WTC11 (cell line): ENCODE measurements around the gene DHX30. TPM values are rescaled to one million over a fixed set of nuclear protein-coding genes. Genes with fewer than 3 reads are reported as not detected.

Experiments
- ATAC-seq: fragments of 200-7000 bp; cut with Tn5 transposase; 2 replicates; pipeline ENCODE4 v1.10.0; 2021; ENCODE audit warnings: mild to moderate bottlenecking, moderate library complexity
- CTCF ChIA-PET: fragments of 300-600 bp; sonication (Branson Sonifier 250); formaldehyde crosslinking; loops from one replicate; lab custom pipeline; 2021; ENCODE audit warnings: antibody characterized with exemption; lab: Charles Lee
- POLR2A ChIA-PET: fragments of 350-600 bp; sonication (Branson Sonifier 250); formaldehyde crosslinking; loops from one replicate; lab custom pipeline; 2021; ENCODE audit warnings: antibody characterized with exemption; lab: Charles Lee
- DNase-seq: peaks from one replicate; pipeline ENCODE4 v3.0.0; 2021; ENCODE audit warnings: low spot score
- H3K27ac Mint-ChIP-seq: 2 replicates; pipeline ENCODE4 v1.8.0; 2021; ENCODE audit warnings: mixed read lengths
- H3K27me3 Mint-ChIP-seq: 2 replicates; pipeline ENCODE4 v1.8.0; 2021; ENCODE audit warnings: low read depth, mild to moderate bottlenecking, moderate library complexity, mixed read lengths
- H3K36me3 Mint-ChIP-seq: 2 replicates; pipeline ENCODE4 v1.8.0; 2021; ENCODE audit warnings: mixed read lengths
- H3K4me1 Mint-ChIP-seq: 2 replicates; pipeline ENCODE4 v1.8.0; 2022; ENCODE audit warnings: mixed read lengths
- H3K4me3 Mint-ChIP-seq: 2 replicates; pipeline ENCODE4 v1.8.0; 2021; ENCODE audit warnings: mild to moderate bottlenecking, moderate library complexity, mixed read lengths
- H3K9me3 Mint-ChIP-seq: 2 replicates; pipeline ENCODE4 v1.8.0; 2021; ENCODE audit warnings: mixed read lengths
- ATF6 ChIP-seq: sonication (generic); formaldehyde crosslinking; IDR thresholded peaks from 2 replicates; pipeline ENCODE4 v1.8.1; 2023; ENCODE audit warnings: mild to moderate bottlenecking, missing genetic modification reagents
- CBFB ChIP-seq: sonication (generic); formaldehyde crosslinking; IDR thresholded peaks from 2 replicates; pipeline ENCODE4 v1.8.1; 2022; ENCODE audit warnings: mild to moderate bottlenecking, low read depth, missing genetic modification reagents
- ELF4 ChIP-seq: sonication (generic); formaldehyde crosslinking; IDR thresholded peaks from 2 replicates; pipeline ENCODE4 v1.8.1; 2022; ENCODE audit warnings: low read depth, mild to moderate bottlenecking, moderate library complexity, missing genetic modification reagents
- ERG ChIP-seq: fragments of 250-450 bp; sonication (Bioruptor Pico); IDR thresholded peaks from 2 replicates; pipeline ENCODE4 v1.8.0; 2021; ENCODE audit warnings: mild to moderate bottlenecking
- ESRRA ChIP-seq: sonication (generic); formaldehyde crosslinking; IDR thresholded peaks from 2 replicates; pipeline ENCODE4 v1.8.1; 2022; ENCODE audit warnings: mild to moderate bottlenecking, missing genetic modification reagents, borderline replicate concordance
- FOXP1 ChIP-seq: sonication (generic); formaldehyde crosslinking; IDR thresholded peaks from 2 replicates; pipeline ENCODE4 v1.8.0; 2022; ENCODE audit warnings: missing genetic modification reagents, mild to moderate bottlenecking, moderate library complexity, borderline replicate concordance
- HMGXB4 ChIP-seq: sonication (generic); formaldehyde crosslinking; IDR thresholded peaks from 2 replicates; pipeline ENCODE4 v1.8.1; 2023; ENCODE audit warnings: mild to moderate bottlenecking, moderate library complexity, missing genetic modification reagents
- JAZF1 ChIP-seq: fragments of 250-450 bp; sonication (Bioruptor Pico); IDR thresholded peaks from 2 replicates; pipeline ENCODE4 v1.9.0; 2021; ENCODE audit warnings: moderate library complexity, mild to moderate bottlenecking, inconsistent platforms
- KAT7 ChIP-seq: sonication (generic); formaldehyde crosslinking; IDR thresholded peaks from 2 replicates; pipeline ENCODE4 v1.8.1; 2023; ENCODE audit warnings: missing genetic modification reagents, mild to moderate bottlenecking, borderline replicate concordance
- MAX ChIP-seq: sonication (generic); formaldehyde crosslinking; IDR thresholded peaks from 2 replicates; pipeline ENCODE4 v1.8.0; 2022; ENCODE audit warnings: mild to moderate bottlenecking, missing genetic modification reagents
- NR1H2 ChIP-seq: sonication (generic); formaldehyde crosslinking; IDR thresholded peaks from 2 replicates; pipeline ENCODE4 v1.9.0; 2021; ENCODE audit warnings: mild to moderate bottlenecking, moderate library complexity, missing genetic modification reagents
- NR3C1 ChIP-seq: sonication (generic); formaldehyde crosslinking; conservative IDR thresholded peaks from 2 replicates; pipeline ENCODE4 v1.8.1; 2023; ENCODE audit warnings: low read depth, mild to moderate bottlenecking, missing genetic modification reagents
- RELA ChIP-seq: sonication (generic); formaldehyde crosslinking; IDR thresholded peaks from 2 replicates; pipeline ENCODE4 v1.8.1; 2022; ENCODE audit warnings: missing genetic modification reagents, mild to moderate bottlenecking, borderline replicate concordance
- SP1 ChIP-seq: sonication (generic); formaldehyde crosslinking; conservative IDR thresholded peaks from 2 replicates; pipeline ENCODE4 v1.8.1; 2022; ENCODE audit warnings: missing genetic modification reagents
- TCF7 ChIP-seq: sonication (generic); formaldehyde crosslinking; IDR thresholded peaks from 2 replicates; pipeline ENCODE4 v1.8.0; 2022; ENCODE audit warnings: mild to moderate bottlenecking, low read depth, missing genetic modification reagents, moderate library complexity
- USF1 ChIP-seq: sonication (generic); formaldehyde crosslinking; IDR thresholded peaks from 2 replicates; pipeline ENCODE4 v1.8.0; 2022; ENCODE audit warnings: mild to moderate bottlenecking, missing genetic modification reagents
- ZMAT4 ChIP-seq: fragments of 250-450 bp; sonication (Bioruptor Pico); IDR thresholded peaks from 2 replicates; pipeline ENCODE4 v1.9.0; 2021; ENCODE audit warnings: mild to moderate bottlenecking
- ZNF317 ChIP-seq: sonication (generic); formaldehyde crosslinking; IDR thresholded peaks from 2 replicates; pipeline ENCODE4 v1.8.1; 2023; ENCODE audit warnings: low read depth, mild to moderate bottlenecking, moderate library complexity, missing genetic modification reagents, borderline replicate concordance
- ZNF416 ChIP-seq: fragments of 250-450 bp; sonication (Bioruptor Pico); IDR thresholded peaks from 2 replicates; pipeline ENCODE4 v1.9.0; 2021; ENCODE audit warnings: mild to moderate bottlenecking, inconsistent platforms
- ZNF671 ChIP-seq: fragments of 250-450 bp; sonication (Bioruptor Pico); IDR thresholded peaks from 2 replicates; pipeline ENCODE4 v1.8.0; 2021; ENCODE audit warnings: mild to moderate bottlenecking
- total RNA-seq: library from RNA; stranded (reverse); gene quantifications from 3 replicates; pipeline ENCODE4 v1.2.3, GENCODE V29; 2021

The DHX30 gene
- total RNA-seq, 1 experiment from 2014 or later: 98.1 TPM

- Mint-ChIP-seq H3K4me1 (no peaks in the 10 kb centered on the region), H3K36me3 (peaks cover 28% of the 10 kb centered on the region), H3K9me3 (no peaks in the 10 kb centered on the region), H3K4me3 (no peak overlapping the region), H3K27ac (no peak overlapping the region), H3K27me3 (no peaks in the 10 kb centered on the region)
- TF ChIP-seq NR3C1 (no peak), ZNF416 (CRISPR knock-in tag) (no peak), USF1 (CRISPR knock-in tag) (no peak), JAZF1 (CRISPR knock-in tag) (no peak), CBFB (CRISPR knock-in tag) (no peak), ELF4 (CRISPR knock-in tag) (no peak), NR1H2 (no peak), SP1 (CRISPR knock-in tag) (no peak), ZNF317 (CRISPR knock-in tag) (no peak), TCF7 (CRISPR knock-in tag) (no peak), FOXP1 (CRISPR knock-in tag) (no peak), ATF6 (CRISPR knock-in tag) (no peak), ESRRA (CRISPR knock-in tag) (no peak)
- POLR2A ChIA-PET: no interaction called here
- DNase-seq: no peak
- CTCF ChIA-PET: interaction anchor here (1.3 to 1.8 kb wide), 3 partner anchors 20 to 301 kb away, joined by 4 to 6 read pairs (median 5); no protein-coding TSS in a partner anchor
- ATAC-seq: no peak
Observed at GRCh38 chr3:47857151-47857550, 54.2 kb downstream of the DHX30 start.

- H3K9me3 Mint-ChIP-seq: no peaks in the 10 kb centered on the region
- H3K27ac Mint-ChIP-seq: no peak overlapping the region
- DNase-seq (no peak), ATAC-seq (no peak)
- H3K36me3 Mint-ChIP-seq: peaks cover 27% of the 10 kb centered on the region
- CTCF ChIA-PET: interaction anchor here (2.1 to 2.7 kb wide), 2 partner anchors 22 to 291 kb away, joined by 8 to 10 read pairs; no protein-coding TSS in a partner anchor
- POLR2A ChIA-PET: interaction anchor here (0.6 to 1.1 kb wide), 2 partner anchors 59 to 71 kb away, joined by 4 to 6 read pairs; no protein-coding TSS in a partner anchor
- no peak for TF ChIP-seq RELA
- TF ChIP-seq ZMAT4 (CRISPR knock-in tag): no peak
- TF ChIP-seq ERG (CRISPR knock-in tag): no peak
- no peak for TF ChIP-seq ZNF671 (CRISPR knock-in tag)
- no peak for TF ChIP-seq KAT7 (CRISPR knock-in tag)
- TF ChIP-seq MAX (CRISPR knock-in tag): no peak
- TF ChIP-seq HMGXB4 (CRISPR knock-in tag): no peak
- no peak overlapping the region for H3K4me3 Mint-ChIP-seq
- no peaks in the 10 kb centered on the region for H3K4me1 Mint-ChIP-seq
- no peaks in the 10 kb centered on the region for H3K27me3 Mint-ChIP-seq
Observed at GRCh38 chr3:47859956-47860605, 57.1 kb downstream of the DHX30 start.
